Chondrocyte (in vitro differentiated cells): ENCODE data around the gene IRAG1. TPM values are rescaled to one million over a fixed set of nuclear protein-coding genes. Genes with fewer than 3 reads are reported as not detected.

Source experiments
- DNase-seq: peaks from one replicate; pipeline ENCODE4 v3.0.0; 2021; ENCODE audit warnings: mixed read lengths, low spot score
- H3K27ac Mint-ChIP-seq: one replicate; pipeline ENCODE4 v1.8.0; 2021; ENCODE audit warnings: mild to moderate bottlenecking, moderate library complexity, mixed read lengths; ENCODE audit not compliant: unreplicated experiment
- H3K27me3 Mint-ChIP-seq: 2 replicates; pipeline ENCODE4 v1.8.0; 2021; ENCODE audit warnings: low read depth, mixed read lengths
- H3K36me3 Mint-ChIP-seq: 2 replicates; pipeline ENCODE4 v1.8.0; 2021; ENCODE audit warnings: low read depth, mixed read lengths
- H3K4me1 Mint-ChIP-seq: 2 replicates; pipeline ENCODE4 v1.8.0; 2021; ENCODE audit warnings: low read depth, mild to moderate bottlenecking, mixed read lengths
- H3K4me3 Mint-ChIP-seq: one replicate; pipeline ENCODE4 v1.8.0; 2021; ENCODE audit warnings: mild to moderate bottlenecking, moderate library complexity, mixed read lengths; ENCODE audit not compliant: unreplicated experiment
- H3K9me3 Mint-ChIP-seq: 2 replicates; pipeline ENCODE4 v1.8.0; 2021; ENCODE audit warnings: low read depth, mixed read lengths
- total RNA-seq: library from RNA; stranded (reverse); gene quantifications from 3 replicates; pipeline ENCODE4 v1.2.1, GENCODE V29; 2021
- TF ChIP-seq, protein P1 (sequence below): fragments of 200-600 bp; sonication (generic); IDR thresholded peaks from 2 replicates; pipeline ENCODE4 v1.5.0; 2021; ENCODE audit warnings: antibody characterized with exemption, mild to moderate bottlenecking, moderate library complexity

IRAG1 gene
- total RNA-seq, 1 donor from 2014 or later, result 50.6 TPM

DNA sequence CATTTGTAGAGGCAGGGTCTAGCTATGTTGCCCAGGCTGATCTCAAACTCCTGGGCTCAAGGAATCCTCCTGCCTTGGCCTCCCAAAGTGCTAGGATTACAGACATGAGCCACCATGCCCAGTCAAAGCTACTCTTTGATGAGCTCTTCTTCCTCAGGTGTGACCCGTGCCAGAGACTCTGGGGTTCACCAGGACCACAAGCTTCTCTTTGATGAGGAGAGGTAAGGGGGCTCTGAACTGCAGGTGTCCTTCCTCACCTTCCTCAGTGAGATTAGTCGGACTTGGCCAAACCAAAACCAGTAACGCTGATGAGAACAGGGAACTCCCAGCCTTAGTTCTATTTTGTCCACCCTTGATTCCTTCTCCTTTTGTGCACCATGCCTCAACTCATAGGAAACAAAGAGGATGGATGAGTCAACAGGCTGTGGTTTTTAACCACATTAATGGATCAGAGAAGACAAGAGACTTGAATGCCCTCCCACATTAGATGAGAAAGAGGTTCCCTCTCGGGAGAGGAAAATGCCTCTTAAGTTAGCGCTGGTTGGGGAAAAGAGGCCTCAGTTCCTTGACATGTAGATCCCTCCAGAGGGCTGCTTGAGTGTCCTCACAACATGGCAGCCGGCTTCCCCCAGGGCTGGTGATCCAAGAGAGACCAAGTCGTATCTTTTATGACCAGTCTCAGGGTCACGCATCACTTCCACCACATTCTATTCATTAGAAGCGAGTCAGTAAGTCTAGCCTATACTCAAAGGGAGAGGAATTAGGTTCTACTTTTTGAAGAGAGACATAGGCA is 31.8 kb upstream of the IRAG1 start:
- DNase-seq, result no peak
- Mint-ChIP-seq H3K27ac (no peak overlapping the region), H3K27me3 (no peaks in the 10 kb centered on the region), H3K9me3 (no peaks in the 10 kb centered on the region), H3K4me1 (peaks cover 11% of the 10 kb centered on the region), H3K4me3 (no peak overlapping the region), H3K36me3 (no peaks in the 10 kb centered on the region)
- TF ChIP-seq, protein P1, sequence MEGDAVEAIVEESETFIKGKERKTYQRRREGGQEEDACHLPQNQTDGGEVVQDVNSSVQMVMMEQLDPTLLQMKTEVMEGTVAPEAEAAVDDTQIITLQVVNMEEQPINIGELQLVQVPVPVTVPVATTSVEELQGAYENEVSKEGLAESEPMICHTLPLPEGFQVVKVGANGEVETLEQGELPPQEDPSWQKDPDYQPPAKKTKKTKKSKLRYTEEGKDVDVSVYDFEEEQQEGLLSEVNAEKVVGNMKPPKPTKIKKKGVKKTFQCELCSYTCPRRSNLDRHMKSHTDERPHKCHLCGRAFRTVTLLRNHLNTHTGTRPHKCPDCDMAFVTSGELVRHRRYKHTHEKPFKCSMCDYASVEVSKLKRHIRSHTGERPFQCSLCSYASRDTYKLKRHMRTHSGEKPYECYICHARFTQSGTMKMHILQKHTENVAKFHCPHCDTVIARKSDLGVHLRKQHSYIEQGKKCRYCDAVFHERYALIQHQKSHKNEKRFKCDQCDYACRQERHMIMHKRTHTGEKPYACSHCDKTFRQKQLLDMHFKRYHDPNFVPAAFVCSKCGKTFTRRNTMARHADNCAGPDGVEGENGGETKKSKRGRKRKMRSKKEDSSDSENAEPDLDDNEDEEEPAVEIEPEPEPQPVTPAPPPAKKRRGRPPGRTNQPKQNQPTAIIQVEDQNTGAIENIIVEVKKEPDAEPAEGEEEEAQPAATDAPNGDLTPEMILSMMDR, result no peak

DNA sequence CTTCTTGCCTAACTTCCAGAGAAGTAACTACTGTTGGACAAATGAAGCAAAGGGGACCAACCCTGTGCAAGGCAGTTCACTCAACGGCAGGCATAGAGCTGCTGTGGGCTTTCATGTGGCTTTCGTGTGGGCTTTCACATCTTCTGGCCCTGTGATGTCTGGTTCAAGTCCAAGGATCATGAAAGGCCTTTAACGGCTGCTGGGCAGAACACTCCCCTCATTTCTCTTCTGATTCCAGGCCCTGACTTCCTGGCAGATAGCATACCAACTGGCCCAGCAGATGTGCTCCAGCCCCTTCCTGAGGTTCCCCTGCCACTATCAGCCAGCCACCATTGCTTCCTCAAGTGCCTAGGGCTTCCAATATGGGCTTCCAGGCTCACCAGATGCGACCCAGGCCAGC is 28.8 kb upstream of the IRAG1 start:
- DNase-seq, result no peak
- Mint-ChIP-seq H3K4me3 (no peak overlapping the region), H3K36me3 (no peaks in the 10 kb centered on the region), H3K27me3 (no peaks in the 10 kb centered on the region), H3K4me1 (peaks cover under 1% of the 10 kb centered on the region), H3K9me3 (no peaks in the 10 kb centered on the region), H3K27ac (no peak overlapping the region)
- TF ChIP-seq, protein P1, result no peak

DNA sequence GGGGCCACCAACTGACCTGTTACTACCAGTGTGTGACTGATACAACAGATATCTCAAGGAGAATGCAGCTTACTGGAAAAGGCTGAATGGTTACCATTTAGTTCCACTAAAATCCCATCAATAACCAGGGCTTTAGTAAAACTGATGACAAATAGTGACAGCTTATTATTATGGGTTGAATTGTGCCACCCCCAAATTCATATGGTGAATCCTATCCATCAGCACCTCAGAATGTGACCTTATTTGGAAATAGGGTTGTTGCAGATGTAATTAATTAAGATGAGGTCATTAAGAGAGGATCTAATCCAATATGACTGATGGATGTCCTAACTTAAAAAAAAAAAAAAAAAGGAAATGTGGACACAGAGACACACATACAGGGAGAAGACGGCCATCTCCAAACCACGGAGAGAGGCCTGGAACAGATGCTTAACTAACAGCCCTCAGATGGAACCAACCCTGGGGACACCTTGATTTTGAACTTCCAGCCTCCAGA is 27.4 kb upstream of the IRAG1 start:
- Mint-ChIP-seq H3K36me3 (no peaks in the 10 kb centered on the region), H3K27me3 (no peaks in the 10 kb centered on the region), H3K27ac (no peak overlapping the region), H3K4me1 (peaks cover 8% of the 10 kb centered on the region), H3K9me3 (no peaks in the 10 kb centered on the region), H3K4me3 (no peak overlapping the region)
- TF ChIP-seq, protein P1, result no peak
- DNase-seq, result no peak

DNA sequence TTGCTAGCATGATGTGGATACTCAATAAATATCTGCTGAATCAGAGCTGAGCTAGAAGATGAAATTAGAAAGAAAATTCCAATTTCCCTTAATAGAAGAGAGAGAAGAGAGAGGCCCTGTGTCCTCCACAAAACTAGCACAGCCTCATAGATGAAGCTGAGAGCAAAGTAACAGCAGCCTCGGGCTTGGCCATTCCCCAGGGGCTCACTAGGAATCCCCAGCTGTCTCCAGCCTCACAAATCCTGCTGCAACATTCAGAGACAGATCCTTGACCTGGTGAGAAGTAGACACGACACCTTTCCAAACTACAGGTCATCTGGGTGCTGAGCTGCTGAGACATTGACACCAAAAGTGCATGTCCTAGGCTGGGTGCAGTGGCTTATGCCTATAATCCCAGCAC is 26.1 kb upstream of the IRAG1 start:
- H3K36me3 Mint-ChIP-seq, result no peaks in the 10 kb centered on the region
- TF ChIP-seq, protein P1, result no peak
- H3K4me1 Mint-ChIP-seq, result peaks cover 12% of the 10 kb centered on the region
- H3K27ac Mint-ChIP-seq, result no peak overlapping the region
- no peak overlapping the region for H3K4me3 Mint-ChIP-seq
- H3K9me3 Mint-ChIP-seq, result no peaks in the 10 kb centered on the region
- no peaks in the 10 kb centered on the region for H3K27me3 Mint-ChIP-seq
- DNase-seq, result no peak

DNA sequence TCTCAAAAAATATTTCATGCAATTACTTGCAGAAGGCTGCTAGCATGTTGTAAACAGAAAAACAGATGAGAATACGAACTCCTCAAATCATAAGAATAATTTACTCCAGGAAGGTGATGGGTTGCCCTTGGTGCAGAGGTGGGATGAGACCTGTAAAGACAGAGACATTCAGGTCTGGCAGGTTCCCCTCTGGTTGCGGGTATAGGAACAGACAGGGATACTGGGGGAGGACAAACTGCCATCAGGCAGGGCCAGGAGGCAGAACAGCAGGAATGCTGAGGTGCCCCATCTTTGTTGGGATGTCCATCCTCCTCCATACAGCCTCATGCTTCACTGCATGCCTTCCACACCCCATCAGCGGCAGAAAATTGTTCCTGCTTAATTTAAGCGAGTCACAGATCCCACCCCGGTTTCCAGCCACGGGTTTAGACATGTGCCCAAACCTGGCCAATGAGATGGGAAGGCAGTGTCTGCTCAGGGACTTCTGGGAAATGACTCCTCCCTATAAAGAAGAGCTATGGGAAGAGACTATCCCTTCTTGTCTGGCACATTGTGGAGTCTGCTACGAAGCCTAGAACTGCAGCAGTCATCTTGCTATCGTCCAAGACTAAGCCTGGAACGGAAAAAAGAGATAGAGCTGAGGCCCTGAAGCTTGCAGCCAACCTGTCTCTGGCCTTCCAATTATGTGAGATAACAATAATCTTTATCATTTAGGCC is 23.1 kb upstream of the IRAG1 start:
- TF ChIP-seq, protein P1, result no peak
- H3K9me3 Mint-ChIP-seq, result no peaks in the 10 kb centered on the region
- no peak overlapping the region for H3K27ac Mint-ChIP-seq
- H3K4me1 Mint-ChIP-seq, result peaks cover 12% of the 10 kb centered on the region
- no peak overlapping the region for H3K4me3 Mint-ChIP-seq
- H3K27me3 Mint-ChIP-seq, result no peaks in the 10 kb centered on the region
- H3K36me3 Mint-ChIP-seq, result no peaks in the 10 kb centered on the region
- DNase-seq, result no peak
